Peyer's patch (tissue), 4 donors: ENCODE data around the gene GALNT1. TPM values are rescaled to one million over a fixed set of nuclear protein-coding genes. Genes with fewer than 3 reads are reported as not detected.

Source experiments
- DNase-seq, 3 donors: peaks; one replicate each; pipeline ENCODE4 v3.0.0-alpha.2; 2017 to 2019
- H3K27ac ChIP-seq, 4 donors: fragments of 200-600 bp; sonication (generic); one replicate each; pipeline ENCODE4 v1.5.1; 2016 to 2019
- H3K27me3 ChIP-seq, 2 donors: fragments of 200-600 bp; sonication (generic); one replicate each; pipeline ENCODE4 v1.5.1; 2019
- H3K36me3 ChIP-seq, 3 donors: fragments of 200-600 bp; sonication (generic); one replicate each; pipeline ENCODE4 v1.5.1; 2016 to 2019
- H3K4me1 ChIP-seq, 4 donors: fragments of 200-600 bp; sonication (generic); one replicate each; pipeline ENCODE4 v1.5.1; 2016 to 2019
- H3K4me3 ChIP-seq, 4 donors: fragments of 200-600 bp; sonication (generic); 1 replicate in 3 of 4; 2 replicates in 1 of 4; pipeline ENCODE4 v1.5.1; 2016 to 2019; ENCODE audit warnings: mild to moderate bottlenecking in 1 of 4
- H3K9me3 ChIP-seq, 4 donors: fragments of 200-600 bp; sonication (generic); one replicate each; pipeline ENCODE4 v1.5.1; 2016 to 2019; ENCODE audit warnings: mild to moderate bottlenecking in 1 of 4
- CTCF ChIP-seq, 6 experiments: fragments of 450-650 bp in 4 of 6; fragments of 200-600 bp in 2 of 6; sonication (generic) in 1 of 6; IDR thresholded peaks; one replicate each; pipeline ENCODE4 v1.5.1; 2017 to 2019; ENCODE audit warnings: antibody characterized with exemption in 6 of 6, mild to moderate bottlenecking in 3 of 6, moderate library complexity in 1 of 6
- POLR2A ChIP-seq, 2 donors: fragments of 450-650 bp; IDR thresholded peaks; one replicate each; pipeline ENCODE4 v1.5.1; 2017; ENCODE audit warnings: antibody characterized with exemption in 2 of 2, mild to moderate bottlenecking in 2 of 2, moderate library complexity in 2 of 2
- total RNA-seq, 4 donors: library from RNA; depleted of rRNA; stranded (reverse); fragments of >200 nt; gene quantifications; one replicate each; pipeline ENCODE4 v1.1.0, GENCODE V29; 2016

The GALNT1 gene
- total RNA-seq, 4 donors from 2014 or later = 30.5 to 87.6 (median 70.7) TPM

DNA sequence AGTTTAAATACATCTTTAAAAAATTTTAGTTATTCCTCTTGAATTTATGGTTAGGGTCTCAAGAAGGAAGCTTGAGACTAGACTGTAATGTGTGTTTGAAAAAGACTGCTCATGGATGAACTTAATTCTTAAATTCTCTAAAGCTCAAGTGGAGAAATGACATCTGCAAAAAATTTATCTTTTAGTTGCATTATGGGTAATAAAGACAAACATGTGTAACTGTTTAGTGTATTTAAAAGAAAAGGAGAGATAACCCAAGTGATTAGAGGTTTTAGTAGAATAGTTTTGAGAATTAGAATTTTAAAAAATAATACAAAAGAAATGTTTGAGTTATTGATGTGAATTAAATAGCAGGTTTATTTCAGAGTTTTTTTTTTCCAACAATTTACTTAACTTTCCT, 36.7 kb downstream of the GALNT1 start:
- H3K9me3 ChIP-seq = no peaks in the 10 kb centered on the region
- no peak overlapping the region for H3K4me3 ChIP-seq
- H3K27ac ChIP-seq = no peak overlapping the region
- TF ChIP-seq POLR2A (IDR thresholded peaks at IDR 0.05) = no peak
- TF ChIP-seq CTCF (IDR thresholded peaks at IDR 0.05) = no peak
- DNase-seq = no peak
- no peaks in the 10 kb centered on the region for H3K27me3 ChIP-seq
- H3K4me1 ChIP-seq = peaks cover 0 to 21% (median 3%) of the 10 kb centered on the region in 4 donors
- H3K36me3 ChIP-seq = no peaks in the 10 kb centered on the region

GRCh38 chr18:35618696-35619095, 37.2 kb downstream of the GALNT1 start:
- TF ChIP-seq POLR2A (IDR thresholded peaks at IDR 0.05) (no peak), CTCF (IDR thresholded peaks at IDR 0.05) (no peak)

GRCh38 chr18:35619464-35619863, 37.9 kb downstream of the GALNT1 start:
- DNase-seq = no peak

More at GRCh38 chr18:35618696-35619095, 37.2 kb downstream of the GALNT1 start:
- H3K27ac ChIP-seq = no peak overlapping the region
- H3K9me3 ChIP-seq = no peaks in the 10 kb centered on the region
- no peaks in the 10 kb centered on the region for H3K27me3 ChIP-seq
- DNase-seq = no peak
- no peaks in the 10 kb centered on the region for H3K36me3 ChIP-seq
- peaks cover 0 to 21% (median 3%) of the 10 kb centered on the region in 4 donors for H3K4me1 ChIP-seq
- H3K4me3 ChIP-seq = no peak overlapping the region

GRCh38 chr18:35619941-35620340, 38.4 kb downstream of the GALNT1 start:
- Histone ChIP-seq H3K9me3 (no peaks in the 10 kb centered on the region), H3K4me3 (no peak overlapping the region), H3K36me3 (no peaks in the 10 kb centered on the region), H3K27ac (no peak overlapping the region), H3K27me3 (no peaks in the 10 kb centered on the region), H3K4me1 (peaks cover 0 to 21% (median 3%) of the 10 kb centered on the region in 4 donors)
- TF ChIP-seq POLR2A (IDR thresholded peaks at IDR 0.05) (no peak), CTCF (IDR thresholded peaks at IDR 0.05) (no peak)
- no peak for DNase-seq

More at GRCh38 chr18:35619464-35619863, 37.9 kb downstream of the GALNT1 start:
- no peaks in the 10 kb centered on the region for H3K9me3 ChIP-seq
- H3K36me3 ChIP-seq = no peaks in the 10 kb centered on the region
- H3K27ac ChIP-seq = no peak overlapping the region
- peaks cover 0 to 21% (median 3%) of the 10 kb centered on the region in 4 donors for H3K4me1 ChIP-seq
- no peak for TF ChIP-seq POLR2A (IDR thresholded peaks at IDR 0.05)
- no peak for TF ChIP-seq CTCF (IDR thresholded peaks at IDR 0.05)
- no peak overlapping the region for H3K4me3 ChIP-seq
- H3K27me3 ChIP-seq = no peaks in the 10 kb centered on the region

GRCh38 chr18:35620765-35621164, 39.2 kb downstream of the GALNT1 start:
- DNase-seq = no peak
- H3K4me3 ChIP-seq = no peak overlapping the region
- no peaks in the 10 kb centered on the region for H3K36me3 ChIP-seq
- no peaks in the 10 kb centered on the region for H3K9me3 ChIP-seq
- TF ChIP-seq POLR2A (IDR thresholded peaks at IDR 0.05) (no peak), CTCF (IDR thresholded peaks at IDR 0.05) (no peak)
- H3K4me1 ChIP-seq = peaks cover 0 to 18% (median 3%) of the 10 kb centered on the region in 4 donors
- H3K27ac ChIP-seq = no peak overlapping the region
- no peaks in the 10 kb centered on the region for H3K27me3 ChIP-seq

DNA sequence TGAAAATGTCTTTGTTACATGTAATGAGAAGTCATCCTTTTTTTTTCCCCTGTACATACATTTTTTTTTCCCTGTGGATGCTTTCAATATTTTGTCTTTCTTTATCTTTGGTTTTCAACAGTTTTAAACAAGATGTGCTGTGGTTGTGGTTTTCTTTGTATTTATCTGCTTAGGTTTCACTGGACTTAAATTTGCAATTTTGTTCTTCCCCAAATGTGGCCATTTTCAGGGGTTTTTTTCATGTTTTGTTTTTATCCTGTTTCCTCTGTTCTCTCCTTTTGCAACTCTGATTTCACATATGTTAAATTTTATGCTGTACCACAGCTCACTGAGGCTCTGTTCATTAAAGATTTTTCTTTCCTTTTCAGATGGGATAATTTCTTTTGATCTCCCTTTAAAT, 41.7 kb downstream of the GALNT1 start:
- Histone ChIP-seq H3K9me3 (no peaks in the 10 kb centered on the region), H3K27me3 (no peaks in the 10 kb centered on the region), H3K27ac (no peak overlapping the region), H3K36me3 (peaks cover 0 to 6% (median 0%) of the 10 kb centered on the region in 3 donors), H3K4me1 (no peaks in the 10 kb centered on the region), H3K4me3 (no peak overlapping the region)
- TF ChIP-seq POLR2A (IDR thresholded peaks at IDR 0.05) (no peak), CTCF (IDR thresholded peaks at IDR 0.05) (no peak)
- no peak for DNase-seq
